Measurements from ENCODE around the gene DCAF10. TPM values are rescaled to one million over a fixed set of nuclear protein-coding genes. Genes with fewer than 3 reads are reported as not detected.
A peak's percentile ranks its signal among the peaks of the same experiment; 100 is the strongest.

The DCAF10 gene
- total and polyA plus RNA-seq, 2 of the 13 experiments (the other 11 are each of a cell fraction or from before 2014, with no cell fraction given) = 9.2 to 20.3 TPM

GRCh38 chr9:37784616-37785483, 15.7 kb upstream of the DCAF10 start, which contains the start of gene EXOSC3 (continued):
- no peak for TF ChIP-seq AKNA (CRISPR knock-in tag; IDR thresholded peaks at IDR 0.05; ENCODE audit: borderline replicate concordance)
- no peak for TF ChIP-seq SNAPC5 (CRISPR knock-in tag; IDR thresholded peaks at IDR 0.05; ENCODE audit: borderline replicate concordance)
- peak; percentile 92 for TF ChIP-seq ZFP91 (CRISPR knock-in tag; IDR thresholded peaks at IDR 0.05; ENCODE audit: borderline replicate concordance)
- TF ChIP-seq SRSF1 (optimal IDR thresholded peaks at IDR 0.05; ENCODE audit: low read depth, low read length) = peak; percentile 74
- TF ChIP-seq IRF2 (CRISPR knock-in tag; IDR thresholded peaks at IDR 0.05) = peak; percentile 81
- no peak for TF ChIP-seq U2AF2 (IDR thresholded peaks at IDR 0.05; ENCODE audit: low read depth, low read length)
- peak; percentile 39; the same call in 1 of the 2 replicates for TF ChIP-seq SOX5 (CRISPR knock-in tag; IDR thresholded peaks at IDR 0.05; ENCODE audit: borderline replicate concordance)
- TF ChIP-seq THAP9 (CRISPR knock-in tag; IDR thresholded peaks at IDR 0.05; ENCODE audit: borderline replicate concordance) = peak; percentile 92
- peak; percentile 48; the same call in 1 of the 2 replicates for TF ChIP-seq HMGXB3 (CRISPR knock-in tag; IDR thresholded peaks at IDR 0.05; ENCODE audit: borderline replicate concordance)
- TF ChIP-seq MXD3 (CRISPR knock-in tag; IDR thresholded peaks at IDR 0.05) = peak; percentile 72
- TF ChIP-seq ZNF205 (CRISPR knock-in tag; IDR thresholded peaks at IDR 0.05) = no peak

Data from HepG2 (cell line).